Measurements from ENCODE around the gene ESRRA.

ESRRA gene

DNA sequence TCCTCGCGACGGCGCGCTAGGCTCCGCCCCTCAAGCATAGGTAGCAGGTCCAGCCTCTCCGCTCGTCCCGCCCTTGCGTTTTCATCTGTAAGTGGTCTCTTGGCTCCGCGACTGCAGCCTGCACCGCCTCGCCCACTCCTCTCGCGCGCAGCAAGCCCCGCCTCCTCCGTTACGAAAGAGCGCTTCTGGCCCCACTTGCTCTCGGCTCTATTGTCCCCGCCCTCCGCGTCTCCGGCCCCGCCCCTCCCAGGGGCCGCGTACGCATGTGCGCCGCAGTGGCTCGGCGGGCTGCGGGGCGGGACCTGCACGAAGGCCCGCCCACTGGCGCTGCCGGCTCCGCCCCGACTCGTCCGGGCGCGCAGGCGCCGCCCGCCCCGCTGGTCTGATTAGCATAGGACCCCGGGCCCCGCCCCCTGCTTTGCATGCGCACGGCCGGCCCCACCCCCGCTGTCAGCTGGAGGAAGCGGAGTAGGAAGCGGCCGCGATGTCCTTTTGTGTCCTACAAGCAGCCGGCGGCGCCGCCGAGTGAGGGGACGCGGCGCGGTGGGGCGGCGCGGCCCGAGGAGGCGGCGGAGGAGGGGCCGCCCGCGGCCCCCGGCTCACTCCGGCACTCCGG lies at the start of gene ESRRA:
ESRRA (plus strand) TSS at position 450 of the 616 bp plus-strand sequence. CDS start 1,656 bp downstream, outside the sequence.
- DNase-seq = peak; percentile 100

DNA sequence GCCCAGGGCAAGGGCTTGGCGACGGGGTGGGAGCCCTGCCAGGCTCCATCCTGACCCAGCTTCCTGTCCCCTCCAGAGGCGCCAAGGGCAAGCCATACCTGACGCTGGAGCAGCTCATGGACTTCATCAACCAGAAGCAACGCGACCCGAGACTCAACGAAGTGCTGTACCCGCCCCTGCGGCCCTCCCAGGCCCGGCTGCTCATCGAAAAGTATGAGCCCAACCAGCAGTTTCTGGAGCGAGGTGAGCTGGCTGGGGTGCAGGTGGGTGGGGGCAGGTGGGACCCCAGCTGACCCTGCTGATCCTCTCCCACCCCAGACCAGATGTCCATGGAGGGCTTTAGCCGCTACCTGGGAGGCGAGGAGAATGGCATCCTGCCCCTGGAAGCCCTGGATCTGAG lies 49.0 kb upstream of the ESRRA start:
- DNase-seq = no peak

DNA sequence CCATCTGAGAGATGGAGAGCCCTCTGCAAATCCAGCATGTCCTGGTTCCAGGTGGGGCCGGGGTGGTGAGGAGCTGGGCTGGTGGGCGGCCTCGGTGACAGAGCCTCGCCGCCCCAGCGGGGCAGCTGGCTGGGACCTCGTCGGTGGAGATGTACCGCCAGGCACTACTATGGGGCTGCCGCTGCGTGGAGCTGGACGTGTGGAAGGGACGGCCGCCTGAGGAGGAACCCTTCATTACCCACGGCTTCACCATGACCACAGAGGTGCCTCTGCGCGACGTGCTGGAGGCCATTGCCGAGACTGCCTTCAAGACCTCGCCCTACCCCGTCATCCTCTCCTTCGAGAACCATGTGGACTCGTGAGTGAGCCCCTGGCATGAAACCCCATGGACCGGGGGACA lies 47.0 kb upstream of the ESRRA start:
- DNase-seq = no peak

DNA sequence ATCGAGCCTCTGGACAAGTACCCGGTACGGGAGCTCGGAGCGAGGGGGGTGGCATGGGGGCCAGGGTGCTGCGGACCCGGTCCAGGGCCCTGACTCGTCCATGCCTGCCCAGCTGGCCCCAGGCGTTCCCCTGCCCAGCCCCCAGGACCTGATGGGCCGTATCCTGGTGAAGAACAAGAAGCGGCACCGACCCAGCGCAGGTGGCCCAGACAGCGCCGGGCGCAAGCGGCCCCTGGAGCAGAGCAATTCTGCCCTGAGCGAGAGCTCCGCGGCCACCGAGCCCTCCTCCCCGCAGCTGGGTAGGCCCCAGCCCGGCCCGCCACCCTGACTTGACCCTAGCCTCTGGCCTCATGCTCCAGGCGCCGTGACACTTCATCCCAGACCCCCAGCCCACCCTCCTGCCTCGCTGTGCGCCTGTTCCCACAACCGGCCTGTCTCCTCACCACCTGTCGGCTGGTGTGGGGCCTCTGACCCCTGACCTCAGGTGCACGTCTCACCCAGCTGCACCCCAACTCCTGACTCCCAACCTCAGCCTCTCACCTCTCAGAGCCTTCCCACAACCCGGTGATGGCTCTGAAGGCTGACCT lies 46.3 kb upstream of the ESRRA start:
- DNase-seq = no peak

DNA sequence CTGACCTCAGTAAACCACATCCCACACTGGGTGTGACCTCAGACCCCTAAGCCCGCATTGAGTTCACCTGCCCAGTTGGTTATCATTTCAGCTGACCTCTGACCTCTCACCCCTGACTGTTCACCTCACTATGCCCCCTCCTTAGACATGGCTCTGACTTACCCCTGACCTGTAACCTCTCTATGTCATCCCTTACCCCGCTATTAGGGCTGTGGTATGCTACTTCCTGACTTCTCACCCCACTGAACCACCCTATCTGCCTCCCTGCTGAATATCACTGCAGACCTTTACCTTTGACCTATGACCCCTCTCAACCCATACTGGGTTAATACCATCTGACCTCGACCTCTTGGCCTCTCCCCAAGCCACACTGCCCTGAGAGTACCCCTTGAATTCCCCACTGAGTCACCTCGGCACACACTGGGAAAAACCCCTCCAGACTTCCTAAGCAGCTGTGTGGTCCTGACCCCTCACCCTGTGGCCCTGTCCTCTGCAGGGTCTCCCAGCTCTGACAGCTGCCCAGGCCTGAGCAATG lies 45.7 kb upstream of the ESRRA start:
- no peak for DNase-seq

DNA sequence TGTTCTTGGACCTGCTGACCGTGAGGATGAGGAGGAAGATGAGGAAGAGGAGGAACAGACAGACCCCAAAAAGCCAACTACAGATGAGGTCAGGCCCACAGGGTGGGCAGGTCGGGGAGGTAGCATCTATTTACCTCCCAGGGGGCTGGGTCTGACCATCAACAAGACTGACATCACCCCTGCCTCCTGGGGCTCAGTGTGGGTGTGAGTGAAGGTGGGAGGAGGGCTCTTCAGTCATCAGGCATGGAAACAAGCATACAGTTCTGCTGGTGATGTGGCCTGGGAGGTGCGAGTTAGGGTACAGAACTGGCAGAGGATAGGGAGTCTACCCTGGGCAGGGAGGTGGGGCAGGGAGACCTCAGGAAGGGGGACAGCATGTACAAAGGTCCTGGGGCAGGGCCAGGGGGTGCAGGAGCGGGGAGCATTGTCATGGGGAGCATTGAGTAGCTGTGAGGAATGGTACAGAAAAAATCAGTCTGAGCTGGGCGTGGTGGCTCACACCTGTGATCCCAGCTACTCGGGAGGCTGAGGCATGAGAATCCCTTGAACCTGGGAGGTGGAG lies 45.1 kb upstream of the ESRRA start:
- DNase-seq = no peak

DNA sequence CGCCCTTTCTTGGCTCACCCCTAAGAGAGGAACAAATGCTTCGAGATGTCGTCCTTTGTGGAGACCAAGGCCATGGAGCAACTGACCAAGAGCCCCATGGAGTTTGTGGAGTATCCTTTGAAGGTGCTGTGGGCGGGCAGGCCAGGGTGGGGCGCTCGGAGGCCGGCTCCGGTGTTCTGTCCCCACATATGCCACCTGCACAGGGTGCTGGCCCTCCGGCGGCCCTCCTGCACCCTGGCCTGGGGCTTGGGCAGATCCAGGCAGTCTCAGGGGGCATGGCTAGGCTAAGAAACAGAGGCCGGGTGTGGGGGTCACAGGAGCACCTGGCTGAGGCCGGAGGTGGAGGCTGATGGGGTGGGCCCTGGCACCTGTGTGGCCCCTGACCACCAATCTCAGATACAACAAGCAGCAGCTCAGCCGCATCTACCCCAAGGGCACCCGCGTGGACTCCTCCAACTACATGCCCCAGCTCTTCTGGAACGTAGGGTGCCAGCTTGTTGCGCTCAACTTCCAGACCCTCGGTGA lies 43.7 kb upstream of the ESRRA start:
- no peak for DNase-seq

DNA sequence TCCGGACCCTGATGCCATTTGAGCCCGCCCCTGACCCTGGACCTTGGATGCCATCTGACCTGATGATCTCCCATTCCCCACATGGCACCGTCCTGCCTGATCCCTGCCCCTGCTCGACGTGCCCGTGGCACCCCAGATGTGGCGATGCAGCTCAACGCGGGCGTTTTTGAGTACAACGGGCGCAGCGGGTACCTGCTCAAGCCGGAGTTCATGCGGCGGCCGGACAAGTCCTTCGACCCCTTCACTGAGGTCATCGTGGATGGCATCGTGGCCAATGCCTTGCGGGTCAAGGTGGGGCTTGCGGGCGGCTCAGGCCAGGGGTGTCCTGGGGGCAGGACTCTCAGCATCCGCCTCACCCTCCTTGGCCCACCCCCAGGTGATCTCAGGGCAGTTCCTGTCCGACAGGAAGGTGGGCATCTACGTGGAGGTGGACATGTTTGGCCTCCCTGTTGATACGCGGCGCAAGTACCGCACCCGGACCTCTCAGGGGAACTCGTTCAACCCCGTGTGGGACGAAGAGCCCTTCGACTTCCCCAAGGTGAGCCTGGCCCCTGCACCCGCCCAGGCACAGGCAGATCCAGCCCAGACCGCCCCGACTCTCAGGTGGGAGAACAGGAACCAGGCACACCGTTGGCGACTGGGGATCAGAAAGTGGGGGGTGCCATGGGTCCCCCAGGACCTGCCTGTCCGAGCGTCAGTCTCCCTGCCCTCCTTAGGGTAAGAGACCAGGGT lies 42.9 kb upstream of the ESRRA start:
- DNase-seq = no peak

DNA sequence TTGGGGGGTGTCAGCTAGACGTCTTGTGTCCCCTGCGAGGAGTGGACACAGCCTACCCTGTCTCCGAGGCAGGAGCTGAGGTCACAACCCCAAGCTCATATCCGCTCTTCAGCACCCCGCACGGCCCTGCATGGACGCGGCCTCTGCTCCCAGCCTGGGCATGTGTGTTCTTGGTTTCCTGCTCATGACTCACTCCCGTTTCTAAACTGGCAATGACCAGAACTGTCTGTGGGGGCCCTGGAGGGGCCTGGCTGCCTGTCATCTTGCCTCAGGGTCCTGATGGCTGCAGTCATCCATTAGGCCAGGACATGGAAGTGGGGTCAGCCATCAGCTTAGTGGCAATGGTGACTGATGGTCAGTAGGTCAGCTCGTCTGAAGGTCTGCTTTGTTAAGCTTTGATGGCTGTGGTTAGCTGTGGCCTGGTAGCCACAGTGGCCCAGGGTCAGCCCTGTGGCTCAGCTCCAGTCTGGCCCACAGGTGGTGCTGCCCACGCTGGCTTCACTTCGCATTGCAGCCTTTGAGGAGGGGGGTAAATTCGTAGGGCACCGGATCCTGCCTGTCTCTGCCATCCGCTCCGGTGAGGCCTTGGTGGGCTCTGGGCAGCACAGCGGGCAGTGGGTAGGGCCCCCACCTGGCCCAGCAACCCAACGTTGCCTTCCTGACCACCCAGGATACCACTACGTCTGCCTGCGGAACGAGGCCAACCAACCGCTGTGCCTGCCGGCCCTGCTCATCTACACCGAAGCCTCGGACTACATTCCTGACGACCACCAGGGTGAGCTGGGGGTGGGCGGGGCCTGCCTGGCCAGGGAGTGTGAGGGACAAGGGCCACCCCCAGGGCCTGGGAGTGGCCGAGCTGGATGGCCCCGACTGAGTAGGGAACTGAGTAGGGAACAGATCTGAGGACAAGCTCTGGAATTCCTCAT lies 42.0 kb upstream of the ESRRA start:
- no peak for DNase-seq

DNA sequence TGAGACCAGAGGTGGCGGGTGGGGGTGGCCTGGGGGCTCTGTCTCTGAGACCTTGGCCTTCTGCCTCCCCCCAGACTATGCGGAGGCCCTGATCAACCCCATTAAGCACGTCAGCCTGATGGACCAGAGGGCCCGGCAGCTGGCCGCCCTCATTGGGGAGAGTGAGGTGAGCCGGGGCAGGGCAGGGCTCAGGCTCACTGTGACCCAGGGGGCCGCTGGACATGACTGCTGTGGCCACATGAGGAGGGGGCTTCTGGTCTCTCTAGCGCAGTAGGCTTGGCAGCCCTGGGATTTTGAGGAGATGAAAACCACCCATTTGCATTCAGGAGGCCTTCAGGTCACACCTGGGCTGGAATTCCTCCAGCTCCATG lies 41.4 kb upstream of the ESRRA start:
- DNase-seq = no peak

DNA sequence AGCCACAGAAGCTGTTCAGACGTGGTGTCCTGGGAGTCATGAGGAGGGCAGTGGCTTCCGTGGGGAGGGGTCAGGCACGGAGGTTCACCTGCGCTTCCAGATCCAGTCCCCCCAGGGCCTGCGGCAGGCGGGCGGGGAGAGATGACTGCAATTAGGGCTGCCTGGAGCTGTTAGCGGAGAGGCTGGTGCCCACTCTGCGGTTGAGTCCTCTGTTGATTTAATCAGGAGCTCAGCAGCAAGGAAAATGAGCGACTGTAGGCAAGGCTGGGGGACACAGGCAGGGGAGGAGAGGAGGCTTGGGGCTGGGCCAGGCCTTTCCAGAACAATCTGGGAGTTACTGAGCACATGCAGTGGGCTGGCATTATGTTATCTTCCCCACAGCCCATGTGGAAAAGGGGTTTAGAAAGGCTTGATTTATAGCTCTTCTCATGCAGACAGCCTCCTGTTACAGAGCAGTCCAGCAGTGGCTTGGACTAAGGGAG lies 40.9 kb upstream of the ESRRA start:
- no peak for DNase-seq

DNA sequence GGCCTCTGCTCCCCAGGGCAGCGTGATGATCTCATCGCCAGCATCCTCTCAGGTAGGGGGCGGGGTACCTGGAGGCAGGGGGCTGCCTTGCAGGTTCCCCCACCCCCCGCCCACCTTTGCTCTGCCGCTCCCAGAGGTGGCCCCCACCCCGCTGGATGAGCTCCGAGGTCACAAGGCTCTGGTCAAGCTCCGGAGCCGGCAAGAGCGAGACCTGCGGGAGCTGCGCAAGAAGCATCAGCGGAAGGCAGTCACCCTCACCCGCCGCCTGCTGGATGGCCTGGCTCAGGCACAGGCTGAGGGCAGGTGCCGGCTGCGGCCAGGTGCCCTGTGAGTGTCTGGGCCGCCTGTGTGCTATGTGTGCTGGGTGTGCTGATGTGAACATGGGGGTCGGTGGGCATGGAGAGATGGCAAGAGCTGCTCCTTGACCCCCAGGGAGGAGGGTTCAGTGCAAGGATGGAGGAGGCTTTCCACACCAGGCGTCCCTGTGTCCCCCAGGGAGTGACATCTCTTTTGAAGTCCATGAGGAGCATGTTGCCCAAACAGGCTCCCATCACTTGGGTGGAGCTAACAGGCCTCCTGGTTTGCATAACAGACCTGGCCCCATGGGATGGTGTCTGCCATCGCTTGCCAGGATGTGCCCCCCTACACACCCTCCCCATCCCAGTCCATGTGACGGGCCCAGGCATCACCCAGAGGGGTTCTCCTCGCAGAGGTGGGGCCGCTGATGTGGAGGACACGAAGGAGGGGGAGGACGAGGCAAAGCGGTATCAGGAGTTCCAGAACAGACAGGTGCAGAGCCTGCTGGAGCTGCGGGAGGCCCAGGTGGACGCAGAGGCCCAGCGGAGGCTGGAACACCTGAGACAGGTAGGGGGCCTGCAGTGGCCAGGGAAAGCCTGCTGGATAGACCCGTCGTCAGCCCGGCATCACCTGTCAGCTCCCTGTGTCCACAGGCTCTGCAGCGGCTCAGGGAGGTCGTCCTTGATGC lies 39.9 kb upstream of the ESRRA start:
- DNase-seq = no peak

DNA sequence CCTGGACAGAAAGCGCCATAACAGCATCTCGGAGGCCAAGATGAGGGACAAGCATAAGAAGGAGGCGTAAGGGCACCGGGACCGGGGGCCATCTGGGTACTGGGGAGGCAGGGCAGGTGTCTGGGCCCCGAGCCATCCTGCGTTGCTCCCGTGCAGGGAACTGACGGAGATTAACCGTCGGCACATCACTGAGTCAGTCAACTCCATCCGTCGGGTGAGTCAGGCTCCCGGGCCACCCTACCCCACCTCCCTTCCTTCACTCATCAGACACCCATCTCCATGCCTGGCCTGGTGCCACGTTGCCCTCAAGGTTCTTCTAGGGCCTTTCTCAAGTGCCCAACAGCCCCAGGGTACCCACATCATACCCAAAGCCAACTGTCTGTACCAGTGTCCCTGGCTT lies 39.0 kb upstream of the ESRRA start:
- no peak for DNase-seq

DNA sequence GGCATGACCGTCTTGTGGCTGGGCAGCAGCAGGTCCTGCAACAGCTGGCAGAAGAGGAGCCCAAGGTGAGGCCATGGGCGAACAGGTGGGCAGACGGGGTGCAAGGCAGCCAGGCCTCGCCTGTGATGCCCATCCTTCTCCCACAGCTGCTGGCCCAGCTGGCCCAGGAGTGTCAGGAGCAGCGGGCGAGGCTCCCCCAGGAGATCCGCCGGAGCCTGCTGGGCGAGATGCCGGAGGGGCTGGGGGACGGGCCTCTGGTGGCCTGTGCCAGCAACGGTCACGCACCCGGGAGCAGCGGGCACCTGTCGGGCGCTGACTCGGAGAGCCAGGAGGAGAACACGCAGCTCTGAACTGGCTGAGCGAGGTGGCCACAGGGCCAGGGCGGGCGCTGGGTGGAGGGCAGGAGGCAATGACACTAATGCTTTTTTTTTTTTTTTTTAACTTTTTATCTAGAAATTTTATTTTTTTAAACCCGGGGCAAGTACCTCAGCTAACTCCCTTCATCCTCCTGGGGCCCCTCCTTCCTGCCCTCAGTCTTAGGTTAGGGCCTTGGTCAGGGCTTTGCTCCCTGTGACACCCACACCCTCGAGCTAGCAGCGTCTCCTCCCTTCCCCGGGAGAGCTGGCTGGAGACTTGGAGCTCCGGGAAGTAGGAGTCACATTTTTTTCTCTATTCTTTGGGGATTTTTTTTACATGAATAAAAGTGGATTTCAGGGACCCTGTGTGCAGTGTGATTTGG lies 37.9 kb upstream of the ESRRA start:
- DNase-seq = no peak

DNA sequence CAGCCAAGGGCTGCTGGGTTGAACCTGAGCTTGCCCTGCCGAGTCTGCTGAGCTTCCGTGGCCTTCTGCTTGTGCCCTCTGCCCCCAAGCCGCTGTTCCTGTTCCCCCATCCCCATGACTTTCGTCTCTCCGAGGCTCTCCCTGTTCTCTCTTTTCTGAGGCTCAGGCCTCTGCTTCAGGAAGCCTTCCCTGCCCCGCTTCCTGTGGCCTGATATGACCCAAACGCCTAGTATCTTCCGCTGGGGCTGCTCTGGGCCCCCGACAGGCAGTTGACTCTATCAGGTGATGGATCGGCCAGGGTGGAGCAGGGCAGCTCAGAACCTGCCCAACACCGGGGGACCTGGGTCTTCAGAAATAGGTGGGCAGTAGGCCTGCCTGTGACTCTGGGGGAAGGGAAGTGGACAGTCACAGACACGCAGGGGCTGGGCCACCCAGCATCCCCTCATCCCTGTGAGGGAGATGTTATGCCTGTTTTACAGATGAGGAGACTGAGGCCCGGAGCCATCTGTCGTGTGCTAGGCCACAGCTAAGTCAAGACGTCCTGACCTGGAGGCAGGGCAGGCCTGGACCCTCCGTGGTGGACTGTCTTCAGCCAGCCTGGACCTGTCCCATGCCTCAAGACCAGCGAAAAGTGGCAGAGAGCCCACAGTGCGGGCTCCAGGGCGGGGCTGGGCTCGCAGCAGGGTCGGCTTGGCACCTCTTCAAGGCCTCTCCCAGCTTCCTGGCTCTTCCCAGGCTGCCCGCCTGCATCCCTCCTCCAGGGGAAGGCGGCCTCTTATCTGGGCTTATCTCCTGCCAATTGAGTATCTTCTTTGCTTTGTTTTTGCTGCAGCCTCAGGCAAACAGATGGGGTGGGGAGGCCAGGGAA lies 37.1 kb upstream of the ESRRA start:
- DNase-seq = no peak

DNA sequence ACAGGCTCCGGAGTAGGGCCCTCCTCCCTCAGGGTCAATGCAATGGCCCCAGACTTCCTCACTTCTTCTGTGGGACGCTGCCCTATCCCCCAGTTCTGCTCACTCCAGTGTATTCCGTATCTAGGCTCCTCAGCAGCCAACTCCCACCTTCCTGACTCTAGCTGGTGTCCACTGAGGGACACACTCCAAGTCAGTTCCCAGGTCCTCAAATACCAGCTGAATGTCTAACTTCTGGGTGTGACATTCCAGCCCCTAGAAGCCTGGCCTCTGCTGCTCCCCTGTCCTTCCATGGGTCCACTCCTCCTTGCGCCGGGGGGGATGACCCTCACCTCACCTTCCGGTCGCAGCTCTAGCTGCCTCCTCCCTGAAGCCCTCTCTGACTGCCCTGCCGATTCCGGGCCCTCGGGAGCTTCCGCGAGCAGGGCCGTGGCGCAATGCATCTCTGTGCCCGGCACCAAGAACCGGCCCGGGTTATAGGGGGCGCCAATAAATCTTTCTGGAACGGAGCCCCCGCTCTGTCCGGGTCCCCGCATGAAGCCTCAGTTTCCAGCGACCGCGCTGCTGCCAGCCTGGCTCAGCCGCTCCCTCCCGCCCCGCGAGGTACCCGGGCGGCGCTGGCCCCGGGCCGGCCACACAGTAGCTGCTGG lies 36.3 kb upstream of the ESRRA start:
- peak; percentile 56 for DNase-seq

DNA sequence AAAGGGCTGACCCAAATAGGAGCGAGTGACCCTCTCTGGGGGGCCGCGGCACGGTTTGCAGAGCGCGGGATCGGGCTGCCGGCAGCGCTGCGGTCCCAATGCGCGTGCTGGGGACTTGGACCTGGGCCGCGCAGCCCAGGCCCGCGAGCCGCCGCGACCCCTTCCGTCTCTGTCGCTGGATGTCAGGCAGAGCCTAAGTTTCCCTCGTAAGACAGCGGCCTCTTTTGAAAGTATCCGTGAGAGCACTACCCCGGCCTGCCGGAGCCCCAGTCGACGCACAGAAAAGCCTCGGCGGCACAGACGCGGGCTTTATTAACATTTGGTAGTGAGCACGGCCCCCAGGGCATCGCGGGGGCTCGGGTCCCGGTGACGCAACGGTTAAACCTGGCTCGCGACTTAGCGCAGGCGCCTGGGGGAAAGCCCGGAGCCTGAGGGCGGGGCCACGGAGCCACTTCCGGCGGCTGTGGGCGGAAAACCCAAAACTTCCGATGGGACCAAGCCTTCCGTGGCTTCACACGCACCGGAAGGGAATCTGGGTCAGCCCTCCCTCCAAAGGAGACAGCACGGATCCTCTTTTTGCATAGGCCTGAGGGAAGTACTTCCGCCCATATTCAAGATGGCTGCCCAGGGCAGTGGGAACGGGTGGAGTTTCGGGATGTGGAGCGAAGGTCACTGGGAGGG lies 35.6 kb upstream of the ESRRA start:
- DNase-seq = peak; percentile 98

All from stimulated activated CD4-positive, alpha-beta T cell treated with anti-CD3 and anti-CD28 coated beads, Interleukin-4, amount 100 ng/mL, for 1 hour (primary cell).